Measurements from ENCODE around the gene ACY1. TPM values are rescaled to one million over a fixed set of nuclear protein-coding genes. Genes with fewer than 3 reads are reported as not detected.

The ACY1 gene
- total RNA-seq, 1 experiment from 2014 or later = 62.6 TPM

DNA sequence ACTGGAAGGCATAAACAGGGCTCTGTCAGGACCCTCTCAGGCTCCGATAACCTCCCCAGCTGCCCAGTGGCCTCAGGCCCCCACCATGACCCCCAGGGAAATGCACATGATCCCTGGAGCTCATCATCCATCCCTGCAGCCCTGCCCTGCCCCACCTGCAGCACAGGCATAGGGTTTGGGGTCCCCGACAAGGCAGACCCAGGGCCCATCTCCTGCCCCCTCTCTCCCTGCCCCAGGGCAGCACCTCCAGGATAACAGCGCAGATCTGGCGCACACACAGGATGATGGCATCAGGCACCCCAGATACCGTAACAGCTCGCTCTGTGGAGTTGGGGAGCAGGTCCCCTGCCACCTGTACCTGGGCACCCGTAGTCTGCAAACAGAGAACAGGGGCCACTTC lies 23.7 kb upstream of the ACY1 start:
- no peak overlapping the region for H3T11ph ChIP-seq (ENCODE audit: low read length)
- no peak overlapping the region for H4K8ac ChIP-seq (replicated peaks; ENCODE audit: insufficient read length, low read depth, low read length)
- H3K9me3 ChIP-seq (ENCODE audit: control insufficient read depth, low read depth, low read length) = no peaks in the 10 kb centered on the region
- no peak overlapping the region for H2AK5ac ChIP-seq (ENCODE audit: insufficient read length, low read length)
- no peak overlapping the region for H2BK120ac ChIP-seq (ENCODE audit: low read depth, low read length, poor library complexity, severe bottlenecking)
- H3K79me2 ChIP-seq (ENCODE audit: insufficient read depth, low read length) = no peaks in the 10 kb centered on the region
- H3K23me2 ChIP-seq (ENCODE audit: insufficient read length, low read depth, low read length, poor library complexity, severe bottlenecking) = no peaks in the 10 kb centered on the region
- Mint-ChIP-seq H3K36me3 (ENCODE audit: insufficient read depth in 1 of 3, low read depth in 3 of 3) (no peaks in the 10 kb centered on the region), H3K4me3 (no peak overlapping the region; a peak in 1 of 5 replicates), H3K4me1 (peaks cover 22 to 40% of the 10 kb centered on the region in 2 experiments), H3K9me3 (no peaks in the 10 kb centered on the region), H3K27ac (no peak overlapping the region), H3K27me3 (ENCODE audit: low read depth) (peaks cover 63% of the 10 kb centered on the region)
- H3K27me3 ChIP-seq (ENCODE audit: insufficient read depth, low read length) = peaks cover 10% of the 10 kb centered on the region
- no peak for DNase-seq
- H2BK20ac ChIP-seq (ENCODE audit: low read depth, low read length, poor library complexity, severe bottlenecking) = no peak overlapping the region
- H2BK5ac ChIP-seq (ENCODE audit: insufficient read length, low read length) = no peak overlapping the region
- H4K20me1 ChIP-seq (ENCODE audit: control insufficient read depth, insufficient read depth, insufficient read length) = no peaks in the 10 kb centered on the region
- no peak overlapping the region for H2BK12ac ChIP-seq (ENCODE audit: insufficient read length, low read depth, low read length)
- no peak overlapping the region for H4K91ac ChIP-seq (ENCODE audit: insufficient read length, low read depth, low read length)
- no peak overlapping the region for H2BK15ac ChIP-seq (ENCODE audit: low read depth, low read length)
- H3K9ac ChIP-seq (ENCODE audit: extremely low read depth, insufficient read length, low read length) = no peak overlapping the region
- no peak overlapping the region for H3K14ac ChIP-seq (ENCODE audit: insufficient read depth, low read length)
- H3K18ac ChIP-seq (ENCODE audit: insufficient read length, low read depth, low read length) = no peak overlapping the region
- no peak overlapping the region for H2AFZ ChIP-seq (ENCODE audit: low read length)
- H3K56ac ChIP-seq (ENCODE audit: insufficient read length, low read depth, low read length) = no peak overlapping the region
- no peak overlapping the region for H3K4ac ChIP-seq (ENCODE audit: low read depth, low read length)
- no peaks in the 10 kb centered on the region for H3K79me1 ChIP-seq (ENCODE audit: insufficient read depth, low read depth, low read length, poor library complexity, severe bottlenecking)
- no peak overlapping the region for H3K23ac ChIP-seq (ENCODE audit: insufficient read length, low read depth, low read length)
- no peak overlapping the region for H4K5ac ChIP-seq (ENCODE audit: insufficient read length, low read depth, low read length)
- WGBS (ENCODE audit: extremely low coverage, insufficient read length, low lambda C conversion rate) = no CpG with 5 or more reads among the region's 7 CpGs
- no peak overlapping the region for H3K27ac ChIP-seq (ENCODE audit: insufficient read length, low read depth, low read length)
- H3K4me1 ChIP-seq (ENCODE audit: insufficient read depth, low read length) = no peaks in the 10 kb centered on the region; the same call in 1 of the 2 replicates
- TF ChIP-seq CTCF (conservative IDR thresholded peaks at IDR 0.05) = no peak
- no peak overlapping the region for H3K4me2 ChIP-seq (ENCODE audit: insufficient read depth, insufficient read length, low read length)

Measured in H9 (cell line).